ENCODE results near the gene KCNV2.
"Not testable (repeated sequence)": the region's sequence is repeated elsewhere in the genome, so short reads cannot be mapped to it uniquely, and the experiment has no call there.

The KCNV2 gene

DNA sequence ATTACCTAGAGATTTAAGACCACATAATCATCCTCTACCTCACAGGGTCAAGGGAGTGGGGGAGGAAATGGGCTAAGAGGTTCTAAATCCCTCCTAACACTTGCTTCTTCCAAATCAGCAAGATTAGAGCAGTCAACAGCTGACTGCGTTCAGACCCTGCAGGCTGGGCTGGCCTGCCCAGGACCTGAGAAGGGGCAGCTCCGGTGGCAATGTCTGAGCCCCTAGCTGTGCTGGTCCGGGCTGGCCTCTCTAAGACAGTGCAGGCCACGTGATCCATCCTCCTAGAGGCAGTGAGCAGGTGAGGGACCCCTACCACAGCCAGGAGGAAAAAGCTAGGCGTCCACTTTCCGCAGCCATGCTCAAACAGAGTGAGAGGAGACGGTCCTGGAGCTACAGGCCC is at the start of gene KCNV2:
TSS of gene KCNV2 (plus strand) at position 126 of the 400 bp plus-strand sequence. CDS start at position 356, 230 bp downstream.
- DNase-seq (ENCODE audit: low read depth in 2 of 3, low spot score in 2 of 3): no peak

DNA sequence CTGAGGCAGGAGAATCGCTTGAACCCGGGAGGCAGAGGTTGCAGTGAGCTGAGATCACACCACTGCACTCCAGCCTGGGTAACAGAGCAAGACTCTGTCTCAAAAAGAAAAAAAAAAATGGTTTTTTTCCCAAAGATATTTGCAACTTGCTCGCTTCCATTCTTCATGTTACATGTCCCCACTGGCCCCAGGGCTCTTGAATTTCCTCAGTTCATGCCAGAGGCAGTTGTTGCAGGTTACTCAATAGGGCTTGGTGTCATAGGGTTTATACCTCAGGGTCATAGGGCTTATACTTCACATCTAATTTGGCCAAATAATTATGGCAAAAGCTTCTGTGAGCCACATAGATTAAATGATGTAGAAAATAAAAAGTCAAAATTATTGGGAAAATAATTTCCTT is 44.1 kb upstream of the KCNV2 start:
- no peak for DNase-seq (ENCODE audit: low read depth in 2 of 3, low spot score in 2 of 3)

DNA sequence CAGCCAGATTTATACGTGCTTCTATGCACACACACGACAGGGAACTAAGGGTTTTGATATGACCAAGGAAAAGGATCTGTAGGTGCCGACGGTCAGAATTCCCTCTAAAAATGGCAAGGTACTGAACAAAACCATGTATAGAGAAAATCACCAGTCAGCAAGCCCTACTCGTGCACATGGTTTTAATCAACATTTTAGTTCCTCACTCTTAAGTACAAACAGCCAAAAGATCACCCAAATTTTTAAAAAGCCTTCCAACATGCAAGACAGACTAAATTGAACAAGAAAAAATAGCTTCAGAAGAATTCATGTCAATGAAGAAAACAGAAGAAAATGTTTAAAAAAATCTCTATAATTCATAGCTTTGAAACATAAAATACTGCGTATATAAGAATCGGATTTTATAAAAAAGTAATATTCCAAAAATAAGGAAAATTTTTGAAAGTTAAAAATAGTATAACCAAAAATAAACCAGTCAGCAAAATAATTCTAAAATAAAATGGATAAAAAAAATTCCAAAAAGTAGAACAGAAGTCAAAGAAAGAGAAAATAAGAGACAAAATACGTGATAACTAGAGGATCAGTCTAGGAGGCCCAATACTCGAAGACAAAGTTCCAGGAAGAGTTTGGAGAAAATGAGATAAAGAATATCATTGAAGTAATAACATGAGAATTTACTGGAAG is 43.0 kb upstream of the KCNV2 start:
- DNase-seq (ENCODE audit: low read depth in 2 of 3, low spot score in 2 of 3): no peak

DNA sequence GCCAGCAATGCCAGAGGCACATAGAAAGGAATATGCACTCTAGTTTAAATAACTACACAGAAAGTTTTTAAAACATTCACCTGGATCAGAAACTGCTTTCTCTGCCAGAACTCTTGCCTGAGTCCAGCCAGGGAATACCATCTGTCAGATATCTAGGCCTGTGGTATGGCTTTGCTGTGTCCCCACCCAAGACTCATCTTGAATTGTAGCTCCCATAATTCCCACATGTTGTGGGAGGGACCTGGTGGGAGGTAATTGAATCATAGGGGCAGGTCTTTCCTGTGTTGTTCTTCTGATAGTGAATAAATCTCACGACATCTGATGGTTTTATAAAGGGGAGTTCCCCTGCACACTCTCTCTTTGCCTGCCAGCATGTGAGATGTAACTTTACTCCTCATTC is 41.5 kb upstream of the KCNV2 start:
- DNase-seq (ENCODE audit: low read depth in 2 of 3, low spot score in 2 of 3): no peak

DNA sequence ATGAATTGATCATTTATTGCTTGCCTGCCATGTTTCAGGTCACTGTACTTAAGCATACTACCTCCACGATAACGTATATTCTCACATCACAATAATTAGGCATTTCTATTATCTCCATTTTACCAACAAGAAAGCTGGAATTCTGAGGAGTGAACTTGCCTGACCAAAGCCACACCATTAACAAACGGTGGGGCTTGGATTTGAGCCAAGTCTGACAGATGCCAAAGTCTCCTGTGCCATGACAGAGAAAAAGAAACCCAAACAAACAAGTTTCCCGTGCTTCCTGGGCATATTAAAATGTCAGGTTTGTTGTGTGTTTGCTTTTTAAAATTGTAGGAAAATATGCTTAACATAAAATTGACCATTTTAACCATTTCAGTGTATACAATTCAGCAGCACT is 40.8 kb upstream of the KCNV2 start:
- DNase-seq (ENCODE audit: low read depth in 2 of 3, low spot score in 2 of 3): no peak

DNA sequence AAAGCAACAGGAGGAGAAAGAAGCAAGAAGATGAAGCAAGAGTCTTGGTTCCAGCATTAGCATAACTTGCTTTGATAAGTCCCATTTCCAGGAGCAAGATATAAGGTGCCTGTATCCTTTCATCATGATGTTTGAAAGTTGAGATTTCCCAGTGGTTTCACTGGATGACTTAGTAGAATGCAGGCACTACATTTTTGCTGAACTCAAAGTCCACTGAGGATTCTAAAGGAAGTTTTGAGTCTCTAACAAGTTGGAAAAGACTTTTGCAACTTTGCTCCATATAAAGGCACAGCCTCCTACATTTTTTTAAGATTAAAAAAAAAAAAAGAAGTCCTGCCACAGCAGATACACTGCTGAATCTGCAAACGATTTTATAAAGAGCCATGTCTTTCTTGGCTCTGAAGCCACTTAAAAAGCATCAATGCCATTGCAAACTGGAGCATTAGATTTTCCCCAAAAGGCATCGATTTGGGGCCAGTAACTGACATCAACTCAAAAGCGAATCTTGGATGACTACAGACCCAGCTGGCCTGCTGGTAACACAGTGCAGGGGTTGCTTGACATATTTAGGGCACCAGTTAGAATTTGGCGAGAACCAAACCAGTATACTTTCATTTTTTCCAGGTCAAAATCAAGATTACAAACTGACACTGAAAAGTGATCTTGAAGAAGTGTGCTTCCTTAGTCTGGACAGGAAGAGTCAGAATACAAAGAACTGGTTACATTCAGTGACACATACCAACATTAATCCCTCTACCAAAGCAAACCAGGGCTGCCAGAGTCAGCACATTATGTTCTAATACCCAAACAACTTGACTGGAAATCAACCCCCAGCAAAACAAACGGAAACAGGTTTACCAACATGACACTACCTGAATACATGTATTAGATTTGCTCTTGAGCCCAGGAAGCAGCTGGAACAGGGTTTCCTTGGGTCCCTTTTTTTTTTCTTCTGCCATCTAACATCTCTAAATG is 39.1 kb upstream of the KCNV2 start:
- no peak for DNase-seq (ENCODE audit: low read depth in 2 of 3, low spot score in 2 of 3)

DNA sequence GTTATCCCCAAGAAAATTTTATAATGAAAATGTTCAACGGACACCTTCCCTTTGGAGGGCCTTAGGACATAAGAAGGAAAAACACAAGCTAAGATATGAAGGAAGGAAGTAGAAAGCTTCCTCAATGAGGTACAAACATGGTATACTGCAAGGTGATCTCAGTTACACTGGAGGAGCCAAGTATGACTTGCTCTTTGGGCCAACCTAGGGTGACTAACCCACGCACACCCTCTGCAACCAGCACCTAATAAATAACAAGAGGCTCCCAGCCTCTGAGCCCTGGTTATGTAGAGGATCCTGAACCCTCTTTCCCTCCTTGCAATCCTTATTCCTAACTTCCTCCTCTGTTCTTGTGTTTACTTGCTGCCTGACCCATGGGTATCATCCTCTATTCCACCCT is 38.3 kb upstream of the KCNV2 start:
- DNase-seq (ENCODE audit: low read depth in 2 of 3, low spot score in 2 of 3): no peak

DNA sequence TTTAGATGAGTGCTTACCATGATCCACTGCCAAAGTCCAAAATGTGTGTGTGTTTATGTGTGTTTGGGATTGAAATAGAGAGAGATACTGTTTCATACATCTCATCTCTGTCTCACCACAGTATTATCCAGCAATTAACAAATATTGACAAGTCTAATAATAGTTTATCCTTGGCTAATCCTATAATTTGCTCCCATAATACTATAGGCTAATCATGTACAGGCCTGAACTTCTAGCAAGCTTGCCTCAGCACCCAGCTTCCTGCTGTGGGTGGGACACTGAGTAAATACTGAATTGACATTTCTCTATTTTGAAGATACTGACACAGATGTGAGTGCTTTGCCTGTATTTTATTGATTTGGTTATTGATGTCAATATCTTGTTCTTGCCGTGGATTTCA is 35.3 kb upstream of the KCNV2 start:
- no peak for DNase-seq (ENCODE audit: low read depth in 2 of 3, low spot score in 2 of 3)

DNA sequence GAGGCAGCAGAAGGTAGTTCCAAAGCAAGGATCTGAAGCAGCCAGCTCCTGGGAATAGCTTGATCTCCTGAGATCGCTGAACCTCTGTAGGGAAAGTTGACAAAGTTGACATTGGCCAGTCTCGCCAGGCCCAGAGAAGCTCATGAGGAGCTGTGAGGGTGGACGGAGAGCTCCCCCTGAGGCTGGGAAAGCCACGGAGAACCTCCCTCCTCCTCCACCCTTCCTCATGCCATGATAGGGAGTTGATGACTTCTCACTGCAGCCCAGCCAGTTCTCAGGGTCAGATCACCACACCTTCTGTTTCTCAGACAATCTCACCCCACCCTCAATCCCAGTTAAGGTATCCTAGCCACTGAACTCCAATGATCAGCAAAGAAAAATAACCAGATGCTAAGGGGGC is 30.4 kb upstream of the KCNV2 start:
- DNase-seq (ENCODE audit: low read depth in 2 of 3, low spot score in 2 of 3): no peak

DNA sequence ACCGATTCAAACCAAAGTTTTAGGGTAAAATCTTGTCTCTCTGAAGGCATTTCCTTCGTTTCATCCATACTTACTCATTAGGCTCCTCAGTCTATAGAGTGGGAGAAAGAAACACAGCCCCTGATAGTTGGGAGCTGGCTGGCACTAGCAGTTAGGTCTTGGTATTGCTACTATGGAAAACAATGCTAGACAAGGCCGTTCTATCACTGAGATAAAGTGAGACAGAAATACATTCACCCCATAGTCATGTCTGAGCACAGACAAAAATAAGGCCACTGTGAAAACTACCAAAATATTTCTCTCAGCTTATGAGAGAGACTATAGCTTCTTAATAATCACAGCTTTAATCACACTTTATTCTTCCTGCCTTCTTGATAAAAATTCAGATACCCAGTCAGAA is 28.7 kb upstream of the KCNV2 start:
- no peak for DNase-seq (ENCODE audit: low read depth in 2 of 3, low spot score in 2 of 3)

DNA sequence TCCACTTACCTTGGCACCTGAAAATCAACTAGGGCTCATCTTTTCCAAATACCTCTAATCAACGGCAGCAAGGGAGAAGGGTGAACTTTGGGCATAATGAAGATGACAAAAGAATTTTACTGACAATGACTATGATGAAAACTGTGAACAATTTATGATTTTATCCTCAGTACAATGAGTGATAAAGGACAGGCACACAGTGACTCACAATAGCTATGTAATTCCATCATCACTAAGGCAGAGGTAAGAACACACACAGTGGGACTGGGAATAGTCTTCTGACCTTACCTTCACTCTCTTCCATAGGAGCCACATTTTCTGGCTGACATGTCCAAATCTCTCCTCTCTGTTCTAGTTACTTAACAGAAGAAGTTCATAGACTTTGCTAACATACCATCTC is 26.1 kb upstream of the KCNV2 start:
- DNase-seq (ENCODE audit: low read depth in 2 of 3, low spot score in 2 of 3): no peak

DNA sequence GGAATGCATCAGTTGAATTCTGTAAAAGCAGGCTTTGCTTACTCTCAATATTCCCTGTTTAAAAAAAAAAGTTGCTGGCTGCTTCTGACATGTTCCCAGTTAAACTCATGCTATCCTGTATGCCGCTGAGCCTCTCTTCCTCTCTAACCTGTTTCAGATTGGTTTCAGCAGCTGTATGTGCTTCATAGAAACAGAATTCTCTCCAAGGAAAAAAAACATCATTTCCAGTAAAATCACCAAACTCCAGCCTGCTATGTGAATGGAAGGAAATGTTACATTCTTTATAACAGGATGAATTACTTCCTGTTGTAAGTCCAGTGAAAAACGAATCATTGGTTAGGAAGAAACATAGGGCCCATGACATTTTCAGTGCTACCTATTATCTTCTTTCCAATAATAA is 25.7 kb upstream of the KCNV2 start:
- DNase-seq (ENCODE audit: low read depth in 2 of 3, low spot score in 2 of 3): no peak

DNA sequence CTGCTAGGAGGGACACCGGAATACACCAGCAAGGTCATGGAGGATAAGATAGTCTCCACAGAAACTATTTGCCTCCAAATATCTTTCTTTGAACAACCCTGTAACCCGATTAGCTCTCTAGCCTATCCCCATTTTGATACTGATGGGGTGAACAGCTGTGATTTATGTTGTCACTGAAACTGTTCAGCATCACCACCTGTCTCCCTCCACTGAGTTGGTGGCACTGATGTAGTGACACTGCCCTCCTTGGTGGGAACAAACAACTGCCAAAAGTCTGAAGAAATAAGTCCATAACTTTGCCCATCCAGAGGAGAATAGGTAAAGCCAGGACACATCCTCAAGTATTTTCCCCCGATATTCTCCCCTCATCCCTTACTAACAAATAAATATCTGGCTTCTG is 24.3 kb upstream of the KCNV2 start:
- DNase-seq (ENCODE audit: low read depth in 2 of 3, low spot score in 2 of 3): no peak

DNA sequence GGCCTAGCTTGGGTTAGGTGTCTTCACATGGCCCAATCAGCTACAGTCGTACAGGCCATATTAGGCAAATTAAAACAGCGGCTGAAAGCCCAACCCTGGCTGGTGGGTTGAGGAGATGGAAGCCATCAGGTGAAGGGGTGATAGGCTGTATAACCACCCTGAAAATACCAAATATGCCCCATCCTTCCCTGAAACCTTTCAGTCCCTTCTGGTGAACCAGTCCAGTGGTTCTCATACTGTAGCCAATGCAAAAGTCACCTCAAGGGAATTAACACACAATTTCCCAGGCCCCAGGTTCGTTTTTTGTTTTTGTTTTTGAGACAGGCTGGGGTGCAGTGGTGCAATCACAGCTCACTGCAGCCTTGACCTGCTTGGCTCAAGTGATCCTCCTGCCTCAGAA is 19.8 kb upstream of the KCNV2 start:
- no peak for DNase-seq (ENCODE audit: low read depth in 2 of 3, low spot score in 2 of 3)

DNA sequence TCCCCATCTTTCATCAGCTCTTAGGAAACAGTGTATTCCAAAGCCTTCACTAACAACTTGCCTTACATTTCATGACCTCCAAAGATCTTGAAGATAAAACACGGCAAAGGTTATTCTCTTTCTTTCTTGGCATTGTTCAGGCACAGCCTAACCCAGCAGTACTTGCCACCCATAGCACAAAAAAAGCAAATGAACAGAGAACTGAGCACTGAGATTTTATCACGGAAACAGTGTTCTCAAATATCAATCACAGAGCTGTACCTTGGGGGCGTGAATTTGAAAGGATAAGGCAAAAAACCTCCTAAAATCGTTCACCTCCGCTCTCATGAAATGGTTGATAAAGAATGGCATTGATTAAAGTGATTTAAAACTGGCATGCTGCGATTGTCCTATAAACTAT is 16.9 kb upstream of the KCNV2 start:
- no peak for DNase-seq (ENCODE audit: low read depth in 2 of 3, low spot score in 2 of 3)

DNA sequence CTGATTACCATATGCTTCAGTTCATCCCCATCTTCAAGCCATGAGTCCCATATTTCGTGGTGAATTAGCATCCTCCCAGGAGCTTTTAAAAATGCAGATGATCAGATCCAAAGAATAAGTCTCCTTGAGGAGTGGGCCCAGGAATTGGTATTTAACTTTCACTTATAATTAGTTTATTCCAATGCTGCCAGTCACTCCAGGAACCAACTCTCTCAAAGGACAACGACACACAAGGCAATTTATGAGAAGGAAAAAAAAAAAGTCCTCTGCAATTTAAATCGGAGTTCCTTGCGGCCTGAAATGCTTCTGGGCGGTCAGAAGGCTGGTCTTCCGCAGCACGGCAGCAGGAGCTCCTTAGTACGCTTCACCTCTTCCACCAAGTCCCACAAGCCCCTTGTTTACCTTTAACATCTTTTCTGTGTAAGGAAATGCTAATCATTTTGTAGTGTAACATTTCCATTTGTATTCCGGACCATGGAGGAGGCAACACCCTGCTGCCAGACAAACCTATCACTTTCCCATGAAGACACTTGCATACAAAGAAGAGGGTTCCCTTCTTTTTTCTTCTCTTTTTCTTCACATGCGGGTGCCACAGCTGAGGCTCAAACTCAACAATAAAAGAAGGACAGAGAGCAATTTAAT is 16.3 kb upstream of the KCNV2 start:
- no peak for DNase-seq (ENCODE audit: low read depth in 2 of 3, low spot score in 2 of 3)

DNA sequence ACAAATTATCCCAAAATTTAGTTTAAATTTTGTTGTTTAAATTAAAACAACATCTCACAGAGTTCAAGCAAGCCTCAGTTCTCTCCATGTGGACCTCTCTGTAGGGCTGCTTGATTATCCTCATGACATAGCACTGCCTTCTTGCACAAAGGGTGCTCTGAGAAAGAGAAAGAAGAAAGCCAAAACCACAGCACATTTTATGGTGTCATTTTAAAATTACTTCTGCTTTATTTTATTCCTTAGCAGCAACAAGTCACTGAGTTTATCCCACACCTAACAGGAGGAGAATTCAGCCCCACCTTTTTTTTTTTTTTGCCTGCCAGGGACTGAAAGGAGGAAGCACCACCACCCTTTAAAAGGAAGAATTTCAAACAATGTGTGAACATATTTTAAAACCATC is 12.8 kb upstream of the KCNV2 start:
- DNase-seq (ENCODE audit: low read depth in 2 of 3, low spot score in 2 of 3): no peak

DNA sequence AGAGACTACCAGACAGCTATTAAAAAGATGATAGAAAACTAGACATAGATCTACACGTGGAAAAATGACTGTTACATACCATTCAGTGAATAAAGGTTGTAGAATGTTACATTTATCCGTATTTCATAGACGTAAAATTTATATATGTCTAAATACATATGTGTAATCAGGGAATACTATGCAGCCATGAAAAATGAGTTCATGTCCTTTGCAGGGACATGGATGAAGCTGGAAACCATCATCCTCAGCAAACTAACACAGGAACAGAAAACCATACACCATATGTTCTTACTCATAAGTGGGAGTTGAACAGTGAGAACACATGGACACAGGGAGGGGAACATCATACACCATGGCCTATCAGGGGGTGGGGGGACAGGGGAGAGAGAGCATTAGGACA is 10.1 kb upstream of the KCNV2 start:
- DNase-seq (ENCODE audit: low read depth in 2 of 3, low spot score in 2 of 3): not testable (repeated sequence)

DNA sequence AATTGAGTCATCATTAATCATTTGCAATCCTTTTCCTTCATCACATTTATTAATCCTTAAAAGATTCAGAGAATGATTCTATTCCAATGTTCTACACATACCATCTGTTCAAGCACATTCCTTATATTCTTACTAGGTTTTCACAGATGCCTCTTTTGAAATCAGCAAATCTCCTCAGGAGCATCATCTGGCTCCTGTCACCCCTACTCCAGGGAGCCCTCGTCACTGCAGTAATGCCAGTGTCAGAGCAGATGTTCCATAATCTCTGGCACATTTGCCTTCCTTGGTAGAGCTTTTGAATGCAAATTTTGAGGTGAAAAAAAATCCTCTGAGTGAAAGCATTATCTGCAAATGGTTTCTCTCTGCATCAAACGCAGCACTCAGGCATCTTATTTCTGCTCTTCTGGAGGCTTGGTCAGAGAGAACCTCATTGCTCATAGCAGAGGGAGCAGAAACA is 7.6 kb upstream of the KCNV2 start:
- no peak for DNase-seq (ENCODE audit: low read depth in 2 of 3, low spot score in 2 of 3)

DNA sequence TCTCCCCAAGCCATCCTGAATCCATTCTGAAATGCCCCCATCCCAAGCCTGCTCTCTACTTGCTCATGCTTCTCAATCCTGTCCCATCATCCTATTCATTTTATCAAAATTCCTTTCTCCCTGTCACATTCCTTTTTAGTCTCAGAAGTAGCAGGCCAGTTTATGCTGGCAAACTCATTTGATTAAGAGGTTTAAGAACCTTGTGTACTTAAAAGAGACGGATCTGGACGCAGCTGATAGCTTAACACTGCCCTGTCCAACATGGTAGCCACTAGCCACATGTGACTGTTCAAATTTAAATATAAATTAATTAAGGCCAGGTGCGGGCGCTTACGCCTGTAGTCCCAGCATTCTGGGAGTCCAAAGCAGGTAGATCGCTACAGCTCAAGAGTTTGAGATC is 5.6 kb upstream of the KCNV2 start:
- no peak for DNase-seq (ENCODE audit: low read depth in 2 of 3, low spot score in 2 of 3)

DNA sequence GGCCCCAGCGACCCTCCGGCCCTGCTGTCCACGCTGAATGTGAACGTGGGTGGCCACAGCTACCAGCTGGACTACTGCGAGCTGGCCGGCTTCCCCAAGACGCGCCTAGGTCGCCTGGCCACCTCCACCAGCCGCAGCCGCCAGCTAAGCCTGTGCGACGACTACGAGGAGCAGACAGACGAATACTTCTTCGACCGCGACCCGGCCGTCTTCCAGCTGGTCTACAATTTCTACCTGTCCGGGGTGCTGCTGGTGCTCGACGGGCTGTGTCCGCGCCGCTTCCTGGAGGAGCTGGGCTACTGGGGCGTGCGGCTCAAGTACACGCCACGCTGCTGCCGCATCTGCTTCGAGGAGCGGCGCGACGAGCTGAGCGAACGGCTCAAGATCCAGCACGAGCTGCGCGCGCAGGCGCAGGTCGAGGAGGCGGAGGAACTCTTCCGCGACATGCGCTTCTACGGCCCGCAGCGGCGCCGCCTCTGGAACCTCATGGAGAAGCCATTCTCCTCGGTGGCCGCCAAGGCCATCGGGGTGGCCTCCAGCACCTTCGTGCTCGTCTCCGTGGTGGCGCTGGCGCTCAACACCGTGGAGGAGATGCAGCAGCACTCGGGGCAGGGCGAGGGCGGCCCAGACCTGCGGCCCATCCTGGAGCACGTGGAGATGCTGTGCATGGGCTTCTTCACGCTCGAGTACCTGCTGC is 839 bp downstream of the KCNV2 start:
- no peak for DNase-seq (ENCODE audit: low read depth in 2 of 3, low spot score in 2 of 3)
